K562 (cell line): Measurements from ENCODE around the gene MICOS13. TPM values are rescaled to one million over a fixed set of nuclear protein-coding genes. Genes with fewer than 3 reads are reported as not detected.
A peak's percentile ranks its signal among the peaks of the same experiment; 100 is the strongest.

Experiments
- BMI1 ChIP-seq: fragments of 150-350 bp; IDR thresholded peaks from 2 replicates; pipeline ENCODE4 v1.6.1; 2014; ENCODE audit warnings: low read length
- CHD1 ChIP-seq: fragments of 200-600 bp; sonication (generic); IDR thresholded peaks from one replicate; pipeline ENCODE4 v1.6.1; 2012; ENCODE audit warnings: mild to moderate bottlenecking, moderate library complexity, low read length, inconsistent platforms
- FOXJ2 ChIP-seq: fragments of 200-800 bp; sonication (Bioruptor generic); IDR thresholded peaks from 2 replicates; pipeline ENCODE4 v1.6.1; 2016; ENCODE audit warnings: missing genetic modification characterization, missing compliant biosample characterization
- MAFG ChIP-seq: fragments of 450-650 bp; conservative IDR thresholded peaks from 2 replicates; pipeline ENCODE4 v1.6.1; 2016; ENCODE audit warnings: missing genetic modification characterization, missing compliant biosample characterization
- MCM7 ChIP-seq, 2 experiments: fragments of 450-650 bp; IDR thresholded peaks; 2 replicates each; pipeline ENCODE4 v1.6.1; 2016 to 2018
- PHF20 ChIP-seq: fragments of 450-650 bp; IDR thresholded peaks from 2 replicates; pipeline ENCODE4 v1.6.1; 2018; ENCODE audit not compliant: partially characterized antibody
- PRPF4 ChIP-seq: fragments of 200-400 bp; formaldehyde crosslinking; IDR thresholded peaks from one replicate; pipeline ENCODE4 v1.6.1; 2017; ENCODE audit warnings: low read length, low read depth, mild to moderate bottlenecking; ENCODE audit not compliant: insufficient read depth, poor library complexity, severe bottlenecking
- SRSF1 ChIP-seq: fragments of 200-400 bp; formaldehyde crosslinking; IDR thresholded peaks from 2 replicates; pipeline ENCODE4 v1.6.1; 2017; ENCODE audit warnings: mild to moderate bottlenecking, low read depth, low read length, moderate library complexity
- TBP ChIP-seq: optimal IDR thresholded peaks from 2 replicates; pipeline ENCODE3; 2011; ENCODE audit warnings: low read depth, low read length, improper control_type of control experiment
- TCF3 ChIP-seq: sonication (generic); formaldehyde crosslinking; IDR thresholded peaks from 2 replicates; pipeline ENCODE4 v1.4.0; 2020; ENCODE audit warnings: mild to moderate bottlenecking, missing genetic modification reagents
- TEAD1 ChIP-seq, 2 experiments: fragments of 450-650 bp in 1 of 2; sonication (generic) in 1 of 2; formaldehyde crosslinking; IDR thresholded peaks; 2 replicates each; pipeline versions ENCODE4 v1.4.0 to v1.8.0; 2020 to 2022; ENCODE audit warnings: mild to moderate bottlenecking in 2 of 2, missing genetic modification reagents in 1 of 2
- ZFX ChIP-seq: sonication (generic); formaldehyde crosslinking; IDR thresholded peaks from 2 replicates; pipeline ENCODE4 v1.8.0; 2022; ENCODE audit warnings: mild to moderate bottlenecking, missing genetic modification reagents, moderate library complexity
- polyA plus RNA-seq, 8 experiments: library from polyadenylated mRNA; depleted of rRNA in 4 of 8; stranded (reverse) in 5 of 8; unstranded in 3 of 8; fragments of >200 nt; fragmentation: Nextera tagmentation in 2 of 8; fragmentation: Illumina TruSeq in 1 of 8; extraction: Ambion mirVana in 2 of 8; extraction: Trizol in 1 of 8; gene quantifications; 2 replicates each; pipeline versions ENCODE4 v1.2.1 to v1.2.3, GENCODE V29; 2011 to 2014; ENCODE audit warnings: inconsistent platforms in 1 of 8, missing spikeins in 1 of 8
- total RNA-seq, 7 experiments: library from RNA; depleted of rRNA in 6 of 7; stranded (reverse); fragments of >200 nt in 6 of 7; fragmentation: Illumina TruSeq in 2 of 7; extraction: Trizol in 2 of 7; gene quantifications; 2 replicates each; pipeline versions ENCODE4 v1.2.1 to v1.2.3, GENCODE V29; 2011 to 2021; ENCODE audit warnings: low replicate concordance in 1 of 7
- TF ChIP-seq, protein P1 (sequence below): fragments of 450-650 bp; IDR thresholded peaks from 2 replicates; pipeline ENCODE4 v1.7.1; 2018; ENCODE audit warnings: mild to moderate bottlenecking, low read depth; ENCODE audit not compliant: partially characterized antibody
- TF ChIP-seq, protein P2 (sequence below), 2 experiments: fragments of 450-650 bp; conservative IDR thresholded peaks; 2 replicates each; pipeline ENCODE4 v1.6.1; 2017; ENCODE audit warnings: mild to moderate bottlenecking in 2 of 2, moderate library complexity in 2 of 2
- TF ChIP-seq, protein P3 (sequence below): fragments of 450-650 bp; IDR thresholded peaks from 2 replicates; pipeline ENCODE4 v1.6.1; 2018; ENCODE audit warnings: mild to moderate bottlenecking, low read depth; ENCODE audit not compliant: partially characterized antibody
- TF ChIP-seq, protein P4 (sequence below), 3 experiments: fragments of 200-800 bp in 1 of 3; fragments of 250-450 bp in 1 of 3; fragments of 450-650 bp in 1 of 3; sonication (Bioruptor Pico) in 1 of 3; sonication (Bioruptor generic) in 1 of 3; formaldehyde crosslinking in 1 of 3; IDR thresholded peaks; 2 replicates each; pipeline versions ENCODE4 v1.6.1 to v1.8.0; 2016 to 2022; ENCODE audit warnings: mild to moderate bottlenecking in 2 of 3, missing genetic modification characterization in 2 of 3, missing compliant biosample characterization in 1 of 3, moderate library complexity in 1 of 3
- TF ChIP-seq, protein P5 (sequence below): fragments of 250-450 bp; sonication (Bioruptor Pico); IDR thresholded peaks from 2 replicates; pipeline ENCODE4 v1.8.0; 2021; ENCODE audit warnings: moderate library complexity, mild to moderate bottlenecking, inconsistent platforms

MICOS13 gene
- total and polyA plus RNA-seq, 9 of the 15 experiments (the other 6 are each of a cell fraction or from before 2014, with no cell fraction given) = 15.5 to 220 (median 49.4) TPM

DNA sequence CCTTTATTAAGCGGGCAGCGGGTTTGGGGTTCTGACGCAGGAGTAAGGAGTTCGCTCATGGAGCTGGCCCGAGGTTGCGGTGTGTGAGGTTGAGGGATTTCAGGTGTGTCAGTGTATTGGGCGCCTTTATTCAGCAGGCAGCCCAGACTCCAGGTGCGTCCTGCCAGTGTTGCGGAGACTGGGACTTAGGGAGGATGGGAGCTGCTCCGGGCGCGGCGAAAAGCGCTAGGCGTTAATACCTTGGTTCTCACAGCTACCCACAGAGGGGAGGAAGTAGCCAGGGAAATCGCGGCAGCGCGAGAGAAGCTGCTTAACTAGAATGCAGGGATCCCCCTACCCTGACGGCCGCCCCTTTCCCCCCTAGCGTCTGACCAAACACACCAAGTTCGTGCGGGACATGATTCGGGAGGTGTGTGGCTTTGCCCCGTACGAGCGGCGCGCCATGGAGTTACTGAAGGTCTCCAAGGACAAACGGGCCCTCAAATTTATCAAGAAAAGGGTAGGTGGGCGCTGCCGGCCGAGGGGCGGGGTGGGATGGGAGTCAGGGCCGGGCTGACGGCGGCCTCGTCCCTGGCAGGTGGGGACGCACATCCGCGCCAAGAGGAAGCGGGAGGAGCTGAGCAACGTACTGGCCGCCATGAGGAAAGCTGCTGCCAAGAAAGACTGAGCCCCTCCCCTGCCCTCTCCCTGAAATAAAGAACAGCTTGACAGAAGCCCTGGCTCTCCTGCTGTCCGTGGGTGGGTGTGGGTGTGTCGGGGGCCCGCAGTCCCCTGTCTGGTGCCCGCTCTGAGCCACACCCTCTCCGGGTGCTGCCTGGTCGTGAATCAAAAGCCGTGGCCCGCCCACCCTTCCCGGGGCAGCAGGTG, 10.9 kb upstream of the MICOS13 start (continued):
- TF ChIP-seq TBP = no peak
- TF ChIP-seq PHF20 = no peak
- TF ChIP-seq ZFX (CRISPR knock-in tag) = no peak
- TF ChIP-seq, protein P1, sequence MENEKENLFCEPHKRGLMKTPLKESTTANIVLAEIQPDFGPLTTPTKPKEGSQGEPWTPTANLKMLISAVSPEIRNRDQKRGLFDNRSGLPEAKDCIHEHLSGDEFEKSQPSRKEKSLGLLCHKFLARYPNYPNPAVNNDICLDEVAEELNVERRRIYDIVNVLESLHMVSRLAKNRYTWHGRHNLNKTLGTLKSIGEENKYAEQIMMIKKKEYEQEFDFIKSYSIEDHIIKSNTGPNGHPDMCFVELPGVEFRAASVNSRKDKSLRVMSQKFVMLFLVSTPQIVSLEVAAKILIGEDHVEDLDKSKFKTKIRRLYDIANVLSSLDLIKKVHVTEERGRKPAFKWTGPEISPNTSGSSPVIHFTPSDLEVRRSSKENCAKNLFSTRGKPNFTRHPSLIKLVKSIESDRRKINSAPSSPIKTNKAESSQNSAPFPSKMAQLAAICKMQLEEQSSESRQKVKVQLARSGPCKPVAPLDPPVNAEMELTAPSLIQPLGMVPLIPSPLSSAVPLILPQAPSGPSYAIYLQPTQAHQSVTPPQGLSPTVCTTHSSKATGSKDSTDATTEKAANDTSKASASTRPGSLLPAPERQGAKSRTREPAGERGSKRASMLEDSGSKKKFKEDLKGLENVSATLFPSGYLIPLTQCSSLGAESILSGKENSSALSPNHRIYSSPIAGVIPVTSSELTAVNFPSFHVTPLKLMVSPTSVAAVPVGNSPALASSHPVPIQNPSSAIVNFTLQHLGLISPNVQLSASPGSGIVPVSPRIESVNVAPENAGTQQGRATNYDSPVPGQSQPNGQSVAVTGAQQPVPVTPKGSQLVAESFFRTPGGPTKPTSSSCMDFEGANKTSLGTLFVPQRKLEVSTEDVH = no peak
- TF ChIP-seq TCF3 (CRISPR knock-in tag) = no peak
- no peak for TF ChIP-seq BMI1
- no peak for TF ChIP-seq MAFG
- no peak for TF ChIP-seq MCM7 (IDR thresholded peaks at IDR 0.05)
- TF ChIP-seq, protein P2, sequence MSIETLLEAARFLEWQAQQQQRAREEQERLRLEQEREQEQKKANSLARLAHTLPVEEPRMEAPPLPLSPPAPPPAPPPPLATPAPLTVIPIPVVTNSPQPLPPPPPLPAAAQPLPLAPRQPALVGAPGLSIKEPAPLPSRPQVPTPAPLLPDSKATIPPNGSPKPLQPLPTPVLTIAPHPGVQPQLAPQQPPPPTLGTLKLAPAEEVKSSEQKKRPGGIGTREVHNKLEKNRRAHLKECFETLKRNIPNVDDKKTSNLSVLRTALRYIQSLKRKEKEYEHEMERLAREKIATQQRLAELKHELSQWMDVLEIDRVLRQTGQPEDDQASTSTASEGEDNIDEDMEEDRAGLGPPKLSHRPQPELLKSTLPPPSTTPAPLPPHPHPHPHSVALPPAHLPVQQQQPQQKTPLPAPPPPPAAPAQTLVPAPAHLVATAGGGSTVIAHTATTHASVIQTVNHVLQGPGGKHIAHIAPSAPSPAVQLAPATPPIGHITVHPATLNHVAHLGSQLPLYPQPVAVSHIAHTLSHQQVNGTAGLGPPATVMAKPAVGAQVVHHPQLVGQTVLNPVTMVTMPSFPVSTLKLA (conservative IDR thresholded peaks at IDR 0.05) = peak in 1 of 2 experiments; percentile 45; a peak in 1 of 4 replicates
- TF ChIP-seq, protein P3, sequence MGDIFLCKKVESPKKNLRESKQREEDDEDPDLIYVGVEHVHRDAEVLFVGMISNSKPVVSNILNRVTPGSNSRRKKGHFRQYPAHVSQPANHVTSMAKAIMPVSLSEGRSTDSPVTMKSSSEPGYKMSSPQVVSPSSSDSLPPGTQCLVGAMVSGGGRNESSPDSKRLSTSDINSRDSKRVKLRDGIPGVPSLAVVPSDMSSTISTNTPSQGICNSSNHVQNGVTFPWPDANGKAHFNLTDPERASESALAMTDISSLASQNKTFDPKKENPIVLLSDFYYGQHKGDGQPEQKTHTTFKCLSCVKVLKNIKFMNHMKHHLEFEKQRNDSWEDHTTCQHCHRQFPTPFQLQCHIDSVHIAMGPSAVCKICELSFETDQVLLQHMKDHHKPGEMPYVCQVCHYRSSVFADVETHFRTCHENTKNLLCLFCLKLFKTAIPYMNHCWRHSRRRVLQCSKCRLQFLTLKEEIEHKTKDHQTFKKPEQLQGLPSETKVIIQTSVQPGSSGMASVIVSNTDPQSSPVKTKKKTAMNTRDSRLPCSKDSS = no peak
- no peak for TF ChIP-seq SRSF1
- no peak for TF ChIP-seq TEAD1 (CRISPR knock-in tag; IDR thresholded peaks at IDR 0.05)
- TF ChIP-seq FOXJ2 = no peak
- TF ChIP-seq, protein P4, sequence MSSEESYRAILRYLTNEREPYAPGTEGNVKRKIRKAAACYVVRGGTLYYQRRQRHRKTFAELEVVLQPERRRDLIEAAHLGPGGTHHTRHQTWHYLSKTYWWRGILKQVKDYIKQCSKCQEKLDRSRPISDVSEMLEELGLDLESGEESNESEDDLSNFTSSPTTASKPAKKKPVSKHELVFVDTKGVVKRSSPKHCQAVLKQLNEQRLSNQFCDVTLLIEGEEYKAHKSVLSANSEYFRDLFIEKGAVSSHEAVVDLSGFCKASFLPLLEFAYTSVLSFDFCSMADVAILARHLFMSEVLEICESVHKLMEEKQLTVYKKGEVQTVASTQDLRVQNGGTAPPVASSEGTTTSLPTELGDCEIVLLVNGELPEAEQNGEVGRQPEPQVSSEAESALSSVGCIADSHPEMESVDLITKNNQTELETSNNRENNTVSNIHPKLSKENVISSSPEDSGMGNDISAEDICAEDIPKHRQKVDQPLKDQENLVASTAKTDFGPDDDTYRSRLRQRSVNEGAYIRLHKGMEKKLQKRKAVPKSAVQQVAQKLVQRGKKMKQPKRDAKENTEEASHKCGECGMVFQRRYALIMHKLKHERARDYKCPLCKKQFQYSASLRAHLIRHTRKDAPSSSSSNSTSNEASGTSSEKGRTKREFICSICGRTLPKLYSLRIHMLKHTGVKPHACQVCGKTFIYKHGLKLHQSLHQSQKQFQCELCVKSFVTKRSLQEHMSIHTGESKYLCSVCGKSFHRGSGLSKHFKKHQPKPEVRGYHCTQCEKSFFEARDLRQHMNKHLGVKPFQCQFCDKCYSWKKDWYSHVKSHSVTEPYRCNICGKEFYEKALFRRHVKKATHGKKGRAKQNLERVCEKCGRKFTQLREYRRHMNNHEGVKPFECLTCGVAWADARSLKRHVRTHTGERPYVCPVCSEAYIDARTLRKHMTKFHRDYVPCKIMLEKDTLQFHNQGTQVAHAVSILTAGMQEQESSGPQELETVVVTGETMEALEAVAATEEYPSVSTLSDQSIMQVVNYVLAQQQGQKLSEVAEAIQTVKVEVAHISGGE (CRISPR knock-in tag; IDR thresholded peaks at IDR 0.05) = no peak
- peak; percentile 64 for TF ChIP-seq PRPF4
- TF ChIP-seq, protein P5, sequence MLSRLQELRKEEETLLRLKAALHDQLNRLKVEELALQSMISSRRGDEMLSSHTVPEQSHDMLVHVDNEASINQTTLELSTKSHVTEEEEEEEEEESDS (CRISPR knock-in tag) = no peak
- TF ChIP-seq CHD1 = no peak
